Hematopoietic multipotent progenitor cell treated with erythropoietin and hydrocortisone succinate and interleukin-3 and kit ligand, for 6 days (in vitro differentiated cells): ENCODE results near the gene WDR5.
A peak's percentile ranks its signal among the peaks of the same experiment; 100 is the strongest.

Experiments used
- DNase-seq: peaks from one replicate; pipeline ENCODE4 v3.0.0-alpha.2; 2015

WDR5 gene

GRCh38 chr9:134159566-134160245 is 23.8 kb downstream of the WDR5 start:
- no peak for DNase-seq

DNA sequence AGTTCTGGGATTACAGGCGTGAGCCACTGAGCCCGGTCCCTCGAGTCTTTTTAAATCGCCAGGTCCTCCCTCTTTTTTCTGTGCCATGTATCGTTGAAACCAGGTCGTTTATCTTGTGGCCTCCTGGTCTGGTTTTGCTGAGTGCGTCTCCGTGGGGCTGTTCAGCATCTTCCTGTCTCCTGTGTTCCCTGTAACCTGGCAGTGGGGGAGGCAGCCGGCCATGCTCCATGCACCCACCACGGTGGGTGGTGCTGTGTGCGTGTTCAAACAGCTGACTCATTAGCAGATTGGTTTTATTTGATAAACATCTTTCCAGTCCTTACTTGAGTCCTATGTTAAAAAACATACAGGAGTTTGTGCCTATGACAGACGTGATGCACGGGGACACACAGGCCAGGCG is 25.8 kb downstream of the WDR5 start:
- no peak for DNase-seq

GRCh38 chr9:134162212-134162775 is 26.4 kb downstream of the WDR5 start:
- no peak for DNase-seq

DNA sequence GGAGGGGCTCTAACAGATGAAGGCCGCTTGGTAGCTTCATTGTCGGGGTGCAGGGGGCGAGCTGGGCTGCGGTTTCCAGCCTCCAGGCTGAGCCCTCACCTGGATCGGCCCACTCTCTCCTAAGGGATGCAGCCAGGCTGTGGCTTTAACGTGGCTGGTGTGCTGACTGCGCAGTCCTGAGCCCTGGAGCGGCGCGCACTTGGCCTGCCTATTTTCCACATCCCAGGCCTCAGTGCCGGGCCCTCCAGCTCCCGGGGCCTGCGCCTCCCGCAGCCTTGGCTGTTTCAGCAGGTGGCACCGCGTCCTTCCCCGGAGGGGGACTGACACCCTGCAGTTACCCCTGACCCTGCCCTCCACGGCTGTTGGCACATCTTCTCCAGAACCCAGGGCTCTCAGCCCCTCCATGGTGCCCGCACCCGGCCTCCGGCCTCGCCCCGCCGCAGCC is 27.1 kb downstream of the WDR5 start:
- no peak for DNase-seq

GRCh38 chr9:134163371-134164196 is 27.7 kb downstream of the WDR5 start:
- DNase-seq, result peak; percentile 79

DNA sequence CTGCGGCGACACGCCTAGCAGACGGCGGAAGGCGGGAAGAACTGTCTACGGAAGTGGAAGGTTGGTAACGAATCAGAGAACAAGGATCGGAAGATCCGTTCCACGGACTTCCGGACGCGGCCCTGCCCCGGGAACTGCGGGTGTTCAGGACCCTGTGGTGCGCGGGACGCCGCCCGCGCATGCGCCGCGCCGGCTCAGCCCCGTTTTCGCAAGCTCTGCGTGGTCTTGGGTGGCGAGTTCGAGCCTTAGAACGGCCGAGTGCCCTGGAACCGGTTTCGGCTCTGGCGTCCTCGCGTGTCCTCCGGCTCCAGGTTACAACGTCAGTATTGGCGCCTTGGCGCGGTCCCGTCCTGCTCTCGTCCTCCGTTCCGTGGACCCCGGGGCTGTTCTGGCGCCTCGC is 29.0 kb downstream of the WDR5 start:
- no peak for DNase-seq

GRCh38 chr9:134165357-134166315 is 29.8 kb downstream of the WDR5 start:
- DNase-seq, result peak; percentile 55

- no peak for DNase-seq
These were observed 30.5 kb downstream of the WDR5 start for GRCh38 chr9:134166374-134166773.

GRCh38 chr9:134167530-134167931 is 31.6 kb downstream of the WDR5 start:
- DNase-seq, result no peak

DNA sequence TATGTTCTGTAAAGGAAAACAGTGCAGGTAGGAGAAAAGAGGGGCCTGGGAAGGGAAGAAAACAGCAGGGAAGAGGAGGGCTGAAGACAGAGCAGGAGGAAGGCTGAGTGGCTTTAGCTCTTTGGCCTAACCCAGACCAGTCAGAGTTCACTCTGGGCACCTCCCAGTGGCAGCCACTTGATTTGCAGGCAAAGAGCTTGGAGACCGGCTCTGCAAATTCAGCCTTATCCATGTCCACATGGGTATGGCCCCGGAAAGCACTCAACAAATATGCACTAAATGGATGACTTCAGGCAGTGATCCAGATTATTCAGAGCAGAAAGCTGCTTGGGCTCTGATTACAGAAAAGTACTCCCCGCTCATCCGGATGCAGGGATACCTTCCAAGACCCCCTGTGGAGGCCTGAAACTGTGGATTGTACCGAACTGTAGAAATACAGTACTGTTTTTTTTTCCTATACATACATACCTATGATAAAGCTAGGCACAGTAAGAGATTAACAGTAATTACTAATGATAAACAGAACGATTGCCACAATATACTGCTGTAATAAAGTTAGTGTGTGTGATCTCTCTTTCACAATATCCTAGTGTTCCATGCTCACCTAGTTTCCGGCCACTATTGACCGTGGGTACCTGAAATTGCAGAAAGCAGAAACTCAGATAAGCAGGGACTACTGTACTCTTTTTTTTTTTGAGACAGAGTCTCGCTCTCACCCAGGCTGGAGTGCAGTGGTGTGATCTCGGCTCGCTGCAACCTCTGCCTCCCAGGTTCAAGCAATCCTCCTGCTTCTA is 33.1 kb downstream of the WDR5 start:
- DNase-seq, result peak; percentile 36

DNA sequence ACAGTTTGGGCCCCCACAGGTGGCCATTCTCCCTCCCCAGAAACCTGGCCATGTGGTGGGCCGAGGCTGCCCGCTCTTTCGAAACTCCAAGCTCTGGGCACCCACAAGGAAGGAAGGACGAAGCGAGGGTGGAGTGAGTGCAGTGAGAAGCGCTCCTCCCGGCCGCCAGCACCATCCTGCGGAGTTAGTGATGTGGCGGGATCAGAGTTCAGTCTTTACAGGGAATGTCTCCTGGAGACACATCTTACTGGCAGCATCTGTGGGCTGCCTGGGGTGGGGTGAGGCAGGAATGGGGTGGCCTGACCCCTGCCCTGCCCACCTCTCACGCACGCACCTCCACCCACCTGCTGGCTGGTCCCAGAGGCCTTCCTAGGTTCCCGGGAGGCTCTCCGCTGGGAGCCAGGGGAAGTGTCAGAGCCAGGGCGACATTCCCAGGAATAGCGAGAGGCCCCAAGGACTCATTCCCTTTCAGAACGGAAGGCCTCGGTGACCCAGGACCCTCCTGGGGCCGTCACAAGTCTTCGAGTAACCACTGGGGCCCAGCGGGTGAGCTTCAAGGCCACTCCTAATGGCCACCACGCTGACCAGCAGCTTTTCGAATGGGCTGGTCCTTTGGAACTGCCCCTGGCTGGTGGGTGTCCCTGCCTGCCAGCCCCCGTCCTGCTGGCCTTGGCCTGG is 34.0 kb downstream of the WDR5 start:
- DNase-seq, result no peak

DNA sequence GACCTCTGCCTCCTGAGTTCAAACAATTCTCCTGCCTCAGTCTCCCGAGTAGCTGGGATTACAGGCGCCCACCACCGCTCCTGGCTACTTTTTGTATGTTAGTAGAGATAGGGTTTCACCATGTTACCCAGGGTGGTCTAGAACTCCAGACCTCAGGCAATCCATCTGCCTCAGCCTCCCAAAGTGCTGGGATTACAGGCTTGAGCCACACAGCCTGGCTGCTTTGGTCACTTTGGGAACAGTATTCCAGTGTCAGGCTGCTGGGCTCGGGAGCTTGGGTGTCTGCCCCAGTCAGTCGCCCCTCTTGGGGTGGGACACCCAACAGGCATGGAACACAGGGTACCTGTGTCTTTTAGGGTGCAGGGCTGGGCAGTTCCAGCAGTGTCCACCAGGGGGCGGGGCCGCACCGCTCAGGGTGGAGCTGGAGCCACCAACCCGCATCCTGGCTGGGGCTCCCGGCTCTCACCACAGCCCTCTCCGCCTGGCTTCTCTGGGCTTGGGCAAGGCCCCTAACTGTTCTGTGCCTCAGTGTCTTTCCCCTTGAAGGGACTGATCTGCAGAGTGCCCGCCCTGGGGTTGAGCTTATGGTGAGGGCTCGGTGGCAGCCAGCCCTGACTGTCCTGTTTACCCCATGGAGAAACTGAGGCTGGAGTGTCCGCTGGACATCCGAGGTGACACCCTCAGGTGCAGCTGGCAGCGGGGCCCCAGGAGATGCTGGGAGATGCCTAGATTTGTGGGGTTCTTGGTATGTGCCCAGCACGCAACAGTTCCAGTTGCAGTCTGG is 34.8 kb downstream of the WDR5 start:
- DNase-seq, result no peak

GRCh38 chr9:134171316-134172197 is 35.7 kb downstream of the WDR5 start:
- peak; percentile 45 for DNase-seq

DNA sequence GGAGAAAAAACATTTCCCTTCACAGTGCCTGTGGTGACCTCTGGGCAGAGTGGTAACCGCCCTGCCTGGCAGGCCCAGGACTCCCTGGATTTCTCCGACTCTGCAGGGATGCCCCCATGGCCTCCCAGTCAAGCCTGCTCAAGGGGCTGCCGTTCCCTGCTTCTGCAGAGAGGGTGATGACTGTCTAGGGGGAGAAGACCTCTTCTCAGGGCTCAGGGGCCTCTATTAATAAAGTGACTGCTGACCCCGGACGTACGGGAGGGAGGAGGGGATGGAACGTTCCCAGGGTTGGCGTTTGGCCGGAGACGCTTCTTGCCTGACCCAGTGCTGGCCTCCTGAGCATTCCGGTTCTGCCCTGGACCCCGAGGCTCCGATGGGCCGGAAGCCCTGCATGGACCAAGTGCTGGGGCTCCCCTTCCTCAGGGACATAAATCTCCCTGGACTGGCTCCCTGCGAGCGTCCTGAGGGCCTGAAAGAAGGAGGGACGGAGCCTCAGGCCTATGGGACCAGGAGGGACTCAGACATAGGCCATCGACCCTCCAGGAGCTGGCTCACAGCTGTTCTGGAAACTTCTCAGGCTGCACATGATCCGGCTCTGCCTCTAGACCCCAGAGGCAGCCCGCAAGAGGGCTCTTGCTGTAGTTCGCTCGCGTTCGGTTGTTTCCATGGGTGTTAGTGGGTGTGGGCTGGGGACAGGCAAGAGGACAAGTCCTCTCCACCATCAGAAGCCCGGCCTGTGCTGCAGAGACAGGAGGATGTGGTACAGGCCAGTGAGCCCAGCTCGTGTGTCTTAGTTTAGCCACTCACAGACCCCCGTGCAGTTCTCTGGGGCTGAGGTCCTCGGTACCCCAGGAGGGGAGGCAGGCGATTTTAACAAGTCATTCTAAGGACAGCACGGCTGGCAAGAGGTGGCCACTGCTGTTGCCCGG is 36.6 kb downstream of the WDR5 start:
- DNase-seq, result no peak

DNA sequence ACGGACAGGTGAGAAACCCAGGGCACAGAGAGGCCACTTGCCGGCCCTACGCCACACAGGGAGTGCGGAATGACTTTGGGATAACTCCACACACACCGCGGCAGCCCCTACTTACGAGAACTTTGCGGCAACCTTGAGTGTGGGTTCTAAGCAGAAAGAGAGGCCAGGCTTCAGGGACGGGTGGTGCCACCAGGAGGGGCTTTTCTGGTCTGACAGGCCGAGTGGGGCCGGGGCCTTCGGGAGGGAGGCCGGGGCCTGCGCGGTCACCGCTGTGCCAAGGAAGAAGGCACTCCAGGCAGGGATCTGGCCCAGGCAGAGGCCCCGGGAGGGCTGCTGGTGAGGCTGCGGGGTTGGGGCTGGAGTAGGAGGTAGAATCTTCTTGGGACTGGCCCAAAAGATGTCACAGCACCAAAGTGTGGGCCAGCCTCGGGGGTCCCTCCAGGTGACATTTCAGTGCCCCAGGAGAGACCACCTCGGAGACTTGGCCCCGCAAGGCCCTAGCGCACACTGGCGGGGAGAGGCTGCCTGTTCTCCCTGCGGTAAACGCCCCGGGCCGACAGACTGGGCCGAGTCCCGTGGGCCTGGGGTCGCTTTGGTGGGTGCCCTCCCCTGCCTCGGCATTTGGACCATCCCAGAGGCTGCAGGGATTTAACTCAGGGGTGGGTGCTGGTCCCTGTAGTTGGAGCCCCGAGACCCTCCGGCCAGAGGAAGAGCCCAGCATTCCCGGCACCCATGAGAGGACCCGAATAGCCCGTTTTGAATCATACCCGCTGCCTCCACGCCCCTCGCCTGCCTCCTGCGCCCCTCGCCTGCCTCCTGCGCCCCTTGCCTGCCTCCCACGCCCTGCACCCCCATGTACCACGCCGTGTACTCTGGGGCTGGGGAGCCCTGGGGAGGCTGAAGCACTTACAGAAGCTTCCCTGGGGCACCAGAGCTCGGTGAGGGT is 37.5 kb downstream of the WDR5 start:
- DNase-seq, result no peak

DNA sequence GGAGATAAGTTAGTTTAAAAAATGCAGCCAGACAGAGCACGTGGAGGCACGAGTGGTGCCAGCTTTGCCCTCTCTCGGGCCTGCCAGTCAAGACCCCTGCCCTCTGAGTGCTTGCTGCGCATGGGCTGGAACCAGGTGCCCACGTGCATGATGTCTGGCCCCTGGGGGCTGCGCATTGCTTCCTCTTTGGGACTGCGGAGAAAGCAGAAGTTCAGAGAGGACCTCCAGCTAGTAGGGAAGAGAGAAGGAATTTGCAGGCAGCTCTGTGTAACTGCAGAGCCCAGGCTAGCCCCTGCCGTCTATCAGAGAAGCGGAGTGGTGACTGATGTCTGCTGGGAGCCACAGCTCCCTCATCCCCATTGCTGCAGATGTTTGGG is 38.2 kb downstream of the WDR5 start:
- peak; percentile 59 for DNase-seq
